ENCODE results near the gene C1QTNF4.

Gene C1QTNF4

GRCh38 chr11:47626234-47626633 is 32.0 kb upstream of the C1QTNF4 start:
- no peak overlapping the region for H3K4me3 ChIP-seq (ENCODE audit: low read depth, low read length)
- no peak for DNase-seq (ENCODE audit: low read depth)
- no peak for TF ChIP-seq CTCF (IDR thresholded peaks at IDR 0.05; ENCODE audit: control insufficient read depth, extremely low read depth, insufficient read depth)

- no peak for TF ChIP-seq CTCF (IDR thresholded peaks at IDR 0.05; ENCODE audit: control insufficient read depth, extremely low read depth, insufficient read depth)
- no peak overlapping the region for H3K4me3 ChIP-seq (ENCODE audit: low read depth, low read length)
- no peak for DNase-seq (ENCODE audit: low read depth)
Observed at GRCh38 chr11:47620836-47621378, 26.7 kb upstream of the C1QTNF4 start.

- TF ChIP-seq CTCF (IDR thresholded peaks at IDR 0.05; ENCODE audit: control insufficient read depth, extremely low read depth, insufficient read depth), result no peak
- no peak for DNase-seq (ENCODE audit: low read depth)
- H3K4me3 ChIP-seq (ENCODE audit: low read depth, low read length), result no peak overlapping the region
Observed at GRCh38 chr11:47617417-47617809, 23.2 kb upstream of the C1QTNF4 start.

- no peak overlapping the region for H3K4me3 ChIP-seq (ENCODE audit: low read depth, low read length)
- TF ChIP-seq CTCF (IDR thresholded peaks at IDR 0.05; ENCODE audit: control insufficient read depth, extremely low read depth, insufficient read depth), result peak; percentile 34
- DNase-seq (ENCODE audit: low read depth), result no peak
Observed at GRCh38 chr11:47616726-47617416, 22.7 kb upstream of the C1QTNF4 start.

GRCh38 chr11:47615249-47615648 is 21.0 kb upstream of the C1QTNF4 start:
- no peak for TF ChIP-seq CTCF (IDR thresholded peaks at IDR 0.05; ENCODE audit: control insufficient read depth, extremely low read depth, insufficient read depth)
- no peak for DNase-seq (ENCODE audit: low read depth)
- no peak overlapping the region for H3K4me3 ChIP-seq (ENCODE audit: low read depth, low read length)

GRCh38 chr11:47611348-47611794 is 17.2 kb upstream of the C1QTNF4 start:
- no peak for TF ChIP-seq CTCF (IDR thresholded peaks at IDR 0.05; ENCODE audit: control insufficient read depth, extremely low read depth, insufficient read depth)
- peak; percentile 14 for DNase-seq (ENCODE audit: low read depth)
- no peak overlapping the region for H3K4me3 ChIP-seq (ENCODE audit: low read depth, low read length)

GRCh38 chr11:47609675-47610074 is 15.5 kb upstream of the C1QTNF4 start:
- DNase-seq (ENCODE audit: low read depth), result no peak
- H3K4me3 ChIP-seq (ENCODE audit: low read depth, low read length), result no peak overlapping the region
- TF ChIP-seq CTCF (IDR thresholded peaks at IDR 0.05; ENCODE audit: control insufficient read depth, extremely low read depth, insufficient read depth), result no peak

All from LNCaP clone FGC (cell line).